Osteocyte (in vitro differentiated cells): ENCODE results near the gene COL21A1. TPM values are rescaled to one million over a fixed set of nuclear protein-coding genes. Genes with fewer than 3 reads are reported as not detected.

Experiments used
- DNase-seq: peaks from one replicate; pipeline ENCODE4 v3.0.0; 2021; ENCODE audit warnings: mixed read lengths; ENCODE audit not compliant: unreplicated experiment; ENCODE audit errors: extremely low spot score
- H3K27ac Mint-ChIP-seq: one replicate; pipeline ENCODE4 v1.8.0; 2021; ENCODE audit warnings: mild to moderate bottlenecking, mixed read lengths; ENCODE audit not compliant: unreplicated experiment
- H3K27me3 Mint-ChIP-seq: one replicate; pipeline ENCODE4 v1.8.0; 2021; ENCODE audit warnings: mixed read lengths; ENCODE audit not compliant: unreplicated experiment
- H3K36me3 Mint-ChIP-seq: one replicate; pipeline ENCODE4 v1.8.0; 2021; ENCODE audit warnings: mixed read lengths; ENCODE audit not compliant: unreplicated experiment
- H3K4me1 Mint-ChIP-seq: one replicate; pipeline ENCODE4 v1.8.0; 2021; ENCODE audit warnings: mixed read lengths; ENCODE audit not compliant: unreplicated experiment
- H3K4me3 Mint-ChIP-seq: one replicate; pipeline ENCODE4 v1.8.0; 2021; ENCODE audit warnings: mild to moderate bottlenecking, moderate library complexity, mixed read lengths; ENCODE audit not compliant: unreplicated experiment
- H3K9me3 Mint-ChIP-seq: one replicate; pipeline ENCODE4 v1.8.0; 2021; ENCODE audit warnings: mixed read lengths; ENCODE audit not compliant: unreplicated experiment
- total RNA-seq: library from RNA; stranded (reverse); gene quantifications from 2 replicates; pipeline ENCODE4 v1.2.1, GENCODE V29; 2021
- TF ChIP-seq, protein P1 (sequence below): fragments of 200-600 bp; sonication (generic); IDR thresholded peaks from 2 replicates; pipeline ENCODE4 v1.5.0; 2021; ENCODE audit warnings: antibody characterized with exemption, mild to moderate bottlenecking, moderate library complexity

Gene COL21A1
- total RNA-seq, 1 donor from 2014 or later = 60.0 TPM

GRCh38 chr6:56051202-56051598 lies 196.2 kb downstream of the COL21A1 start:
- no peak for DNase-seq
- H3K9me3 Mint-ChIP-seq = no peaks in the 10 kb centered on the region
- no peaks in the 10 kb centered on the region for H3K27me3 Mint-ChIP-seq
- H3K4me1 Mint-ChIP-seq = peaks cover 76% of the 10 kb centered on the region
- H3K36me3 Mint-ChIP-seq = no peaks in the 10 kb centered on the region
- no peak overlapping the region for H3K4me3 Mint-ChIP-seq
- TF ChIP-seq, protein P1, sequence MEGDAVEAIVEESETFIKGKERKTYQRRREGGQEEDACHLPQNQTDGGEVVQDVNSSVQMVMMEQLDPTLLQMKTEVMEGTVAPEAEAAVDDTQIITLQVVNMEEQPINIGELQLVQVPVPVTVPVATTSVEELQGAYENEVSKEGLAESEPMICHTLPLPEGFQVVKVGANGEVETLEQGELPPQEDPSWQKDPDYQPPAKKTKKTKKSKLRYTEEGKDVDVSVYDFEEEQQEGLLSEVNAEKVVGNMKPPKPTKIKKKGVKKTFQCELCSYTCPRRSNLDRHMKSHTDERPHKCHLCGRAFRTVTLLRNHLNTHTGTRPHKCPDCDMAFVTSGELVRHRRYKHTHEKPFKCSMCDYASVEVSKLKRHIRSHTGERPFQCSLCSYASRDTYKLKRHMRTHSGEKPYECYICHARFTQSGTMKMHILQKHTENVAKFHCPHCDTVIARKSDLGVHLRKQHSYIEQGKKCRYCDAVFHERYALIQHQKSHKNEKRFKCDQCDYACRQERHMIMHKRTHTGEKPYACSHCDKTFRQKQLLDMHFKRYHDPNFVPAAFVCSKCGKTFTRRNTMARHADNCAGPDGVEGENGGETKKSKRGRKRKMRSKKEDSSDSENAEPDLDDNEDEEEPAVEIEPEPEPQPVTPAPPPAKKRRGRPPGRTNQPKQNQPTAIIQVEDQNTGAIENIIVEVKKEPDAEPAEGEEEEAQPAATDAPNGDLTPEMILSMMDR = no peak
- peak overlapping the region; percentile 23 for H3K27ac Mint-ChIP-seq

DNA sequence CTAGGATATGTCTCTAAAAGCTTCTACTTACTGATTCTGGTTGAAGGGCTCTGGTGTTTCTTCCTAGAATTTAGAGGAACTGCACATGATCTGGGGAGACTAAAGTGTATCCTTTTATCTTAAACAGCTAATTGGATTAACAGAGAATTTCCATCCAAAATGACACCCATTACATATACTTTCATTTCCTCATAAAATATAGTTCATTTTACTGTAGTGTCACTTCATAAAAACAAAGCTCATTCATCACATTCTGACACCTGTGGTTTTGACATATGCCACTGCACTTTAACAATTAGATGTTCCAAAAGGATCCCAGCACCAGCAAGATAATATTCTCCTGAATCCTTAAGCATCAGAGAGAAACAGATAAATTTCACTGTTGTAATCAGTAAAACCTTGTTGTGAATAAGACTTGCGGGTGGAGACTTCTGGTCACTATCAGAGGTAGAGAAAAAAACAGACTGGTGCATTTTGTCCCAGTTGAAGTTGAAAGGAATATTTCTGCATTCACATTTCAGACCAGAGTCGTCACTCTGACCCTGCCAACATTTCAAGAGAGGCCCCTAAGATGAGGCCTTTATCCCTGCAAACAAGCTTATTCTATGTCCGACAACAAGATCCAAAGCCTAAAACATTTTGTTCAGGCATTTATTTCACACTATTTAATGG lies 196.7 kb downstream of the COL21A1 start:
- no peaks in the 10 kb centered on the region for H3K9me3 Mint-ChIP-seq
- H3K4me3 Mint-ChIP-seq = no peak overlapping the region
- TF ChIP-seq, protein P1 = no peak
- H3K4me1 Mint-ChIP-seq = peaks cover 77% of the 10 kb centered on the region
- no peaks in the 10 kb centered on the region for H3K27me3 Mint-ChIP-seq
- no peaks in the 10 kb centered on the region for H3K36me3 Mint-ChIP-seq
- H3K27ac Mint-ChIP-seq = peak overlapping the region; percentile 73
- DNase-seq = no peak

- peaks cover 72% of the 10 kb centered on the region for H3K4me1 Mint-ChIP-seq
- no peaks in the 10 kb centered on the region for H3K27me3 Mint-ChIP-seq
- no peaks in the 10 kb centered on the region for H3K9me3 Mint-ChIP-seq
- DNase-seq = no peak
- H3K27ac Mint-ChIP-seq = peak overlapping the region; percentile 88
- H3K4me3 Mint-ChIP-seq = no peak overlapping the region
- TF ChIP-seq, protein P1 = no peak
- no peaks in the 10 kb centered on the region for H3K36me3 Mint-ChIP-seq
Observed at GRCh38 chr6:56048601-56049000, 198.8 kb downstream of the COL21A1 start.

- no peaks in the 10 kb centered on the region for H3K27me3 Mint-ChIP-seq
- TF ChIP-seq, protein P1 = no peak
- H3K4me1 Mint-ChIP-seq = peaks cover 77% of the 10 kb centered on the region
- H3K27ac Mint-ChIP-seq = peak overlapping the region; percentile 88
- no peaks in the 10 kb centered on the region for H3K36me3 Mint-ChIP-seq
- H3K4me3 Mint-ChIP-seq = no peak overlapping the region
- DNase-seq = no peak
- H3K9me3 Mint-ChIP-seq = no peaks in the 10 kb centered on the region
Observed at GRCh38 chr6:56047931-56048540, 199.3 kb downstream of the COL21A1 start.

- DNase-seq = peak; percentile 87
- Mint-ChIP-seq H3K9me3 (peaks cover 6% of the 10 kb centered on the region), H3K4me3 (no peak overlapping the region), H3K36me3 (peaks cover under 1% of the 10 kb centered on the region), H3K27me3 (no peaks in the 10 kb centered on the region), H3K27ac (peak overlapping the region; percentile 88), H3K4me1 (peaks cover 82% of the 10 kb centered on the region)
- TF ChIP-seq, protein P1 = no peak
Observed at GRCh38 chr6:56046576-56046975, 200.8 kb downstream of the COL21A1 start.
